SK-N-SH treated with all-trans-retinoic acid at 6 μM for 48 hours (cell line): Measurements from ENCODE around the gene NDRG4.

Experiments used
- ARNTL ChIP-seq: fragments of 450-650 bp; formaldehyde crosslinking; IDR thresholded peaks from 2 replicates; pipeline ENCODE4 v1.5.0; 2020; ENCODE audit warnings: low read depth, mild to moderate bottlenecking, moderate library complexity, borderline replicate concordance
- CREB5 ChIP-seq: fragments of 250-450 bp; sonication (Bioruptor Pico); IDR thresholded peaks from 2 replicates; pipeline ENCODE4 v1.5.1; 2020; ENCODE audit warnings: low read depth, mild to moderate bottlenecking, moderate library complexity
- OSR1 ChIP-seq: fragments of 250-450 bp; sonication (Bioruptor Pico); IDR thresholded peaks from 2 replicates; pipeline ENCODE4 v1.8.0; 2022; ENCODE audit warnings: moderate library complexity, mild to moderate bottlenecking, inconsistent platforms
- PATZ1 ChIP-seq: fragments of 250-450 bp; sonication (Bioruptor Pico); IDR thresholded peaks from 2 replicates; pipeline ENCODE4 v1.8.0; 2020; ENCODE audit warnings: mild to moderate bottlenecking, moderate library complexity, borderline replicate concordance
- RARB ChIP-seq: fragments of 250-450 bp; sonication (Bioruptor Pico); IDR thresholded peaks from 2 replicates; pipeline ENCODE4 v1.8.0; 2021; ENCODE audit warnings: mild to moderate bottlenecking, moderate library complexity
- ZC3H10 ChIP-seq: fragments of 250-450 bp; sonication (Bioruptor Pico); IDR thresholded peaks from 2 replicates; pipeline ENCODE4 v1.5.1; 2021; ENCODE audit warnings: mild to moderate bottlenecking, moderate library complexity
- ZFP30 ChIP-seq: fragments of 450-650 bp; formaldehyde crosslinking; IDR thresholded peaks from 2 replicates; pipeline ENCODE4 v1.5.0; 2022; ENCODE audit warnings: mild to moderate bottlenecking, moderate library complexity
- TF ChIP-seq, protein P1 (sequence below): fragments of 250-450 bp; sonication (Bioruptor Pico); IDR thresholded peaks from 2 replicates; pipeline ENCODE4 v1.5.1; 2021; ENCODE audit warnings: mild to moderate bottlenecking, moderate library complexity

DNA sequence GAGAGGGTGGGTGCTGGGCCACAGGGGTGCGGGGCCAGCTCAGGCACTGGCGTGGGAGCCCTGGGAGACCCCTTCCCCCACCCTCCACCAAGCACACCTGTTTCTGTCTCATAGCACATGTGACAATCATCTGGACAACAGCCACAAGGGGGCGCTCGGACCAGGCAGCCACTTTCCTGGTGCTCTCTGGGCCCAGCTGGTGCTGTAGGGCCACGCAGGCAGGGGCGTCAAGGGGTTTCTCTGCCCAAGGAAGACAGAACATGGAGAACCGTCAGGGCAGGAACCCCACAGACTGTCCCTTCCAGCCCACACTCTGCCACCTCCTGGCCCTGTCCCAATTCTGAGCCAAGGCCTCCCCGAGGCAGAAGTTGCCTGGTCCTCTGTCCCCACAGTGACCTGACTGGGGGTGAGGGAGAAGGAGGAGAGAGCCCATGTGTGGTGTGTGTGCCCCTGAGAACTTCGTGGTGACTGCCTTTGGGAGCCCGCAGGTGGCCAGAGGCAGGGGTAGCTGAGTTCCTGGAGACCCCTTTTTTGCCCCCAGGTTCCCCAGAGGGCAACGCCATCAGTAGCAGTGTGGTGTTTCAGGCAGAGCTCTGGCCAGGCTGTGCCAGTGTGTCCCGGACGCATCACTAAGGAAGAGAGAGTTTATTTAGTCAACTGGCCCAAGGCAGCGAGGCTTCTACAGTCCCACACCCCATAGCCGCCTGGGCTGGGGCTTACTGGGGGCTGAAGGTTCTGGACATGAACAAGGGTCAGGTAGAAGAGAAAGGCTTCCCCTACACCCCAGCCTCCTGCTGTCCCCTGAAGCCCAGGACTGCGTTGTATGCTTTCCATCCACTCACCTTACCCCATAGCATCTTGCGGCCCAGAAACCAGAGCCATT, 12.2 kb downstream of the NDRG4 start:
- TF ChIP-seq RARB (CRISPR knock-in tag) = no peak
- TF ChIP-seq CREB5 = no peak
- TF ChIP-seq PATZ1 = no peak
- no peak for TF ChIP-seq ARNTL (CRISPR knock-in tag)
- TF ChIP-seq ZFP30 (CRISPR knock-in tag) = no peak
- no peak for TF ChIP-seq ZC3H10 (CRISPR knock-in tag)
- TF ChIP-seq OSR1 (CRISPR knock-in tag) = no peak
- TF ChIP-seq, protein P1, sequence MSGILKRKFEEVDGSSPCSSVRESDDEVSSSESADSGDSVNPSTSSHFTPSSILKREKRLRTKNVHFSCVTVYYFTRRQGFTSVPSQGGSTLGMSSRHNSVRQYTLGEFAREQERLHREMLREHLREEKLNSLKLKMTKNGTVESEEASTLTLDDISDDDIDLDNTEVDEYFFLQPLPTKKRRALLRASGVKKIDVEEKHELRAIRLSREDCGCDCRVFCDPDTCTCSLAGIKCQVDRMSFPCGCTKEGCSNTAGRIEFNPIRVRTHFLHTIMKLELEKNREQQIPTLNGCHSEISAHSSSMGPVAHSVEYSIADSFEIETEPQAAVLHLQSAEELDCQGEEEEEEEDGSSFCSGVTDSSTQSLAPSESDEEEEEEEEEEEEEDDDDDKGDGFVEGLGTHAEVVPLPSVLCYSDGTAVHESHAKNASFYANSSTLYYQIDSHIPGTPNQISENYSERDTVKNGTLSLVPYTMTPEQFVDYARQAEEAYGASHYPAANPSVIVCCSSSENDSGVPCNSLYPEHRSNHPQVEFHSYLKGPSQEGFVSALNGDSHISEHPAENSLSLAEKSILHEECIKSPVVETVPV (CRISPR knock-in tag) = no peak
